K562 (cell line): ENCODE data around the gene RPH3AL. TPM values are rescaled to one million over a fixed set of nuclear protein-coding genes. Genes with fewer than 3 reads are reported as not detected.

Source experiments
- ATAC-seq: fragments of 200-7000 bp; cut with Tn5 transposase; 3 replicates; pipeline ENCODE4 v1.9.1; 2020; ENCODE audit warnings: moderate library complexity
- BruUV-seq: library from RNA; stranded (reverse); fragments of 400-500 nt; replicated peaks from 2 replicates; lab custom pipeline; 2021; lab: Mats Ljungman, UMichigan
- CTCF ChIA-PET: fragments of 300-600 bp; formaldehyde crosslinking; extraction: SDS; loops from one replicate; lab custom pipeline; 2021; ENCODE audit warnings: low intra/inter-chr PET ratio; lab: Yijun Ruan, JAX
- POLR2A ChIA-PET: fragments of 300-600, 350-650 bp; sonication (Branson Sonifier 250); formaldehyde crosslinking; extraction: SDS; loops from one replicate; lab custom pipeline; 2021; ENCODE audit warnings: antibody characterized with exemption, inconsistent platforms; lab: Yijun Ruan, JAX
- DNase-seq, 4 experiments: peaks; one replicate each; pipeline versions ENCODE4 v3.0.0 to v3.0.0-alpha.2; 2011 to 2018; ENCODE audit warnings: low spot score in 3 of 4, mixed read lengths in 3 of 4; ENCODE audit errors: extremely low read depth in 1 of 4
- FAIRE-seq: peaks from 2 replicates; lab custom pipeline; 2011; peaks lifted over from hg19 to GRCh38; lab: Jason Lieb, UNC
- H2AFZ ChIP-seq: 2 replicates; pipeline ENCODE4 v1.6.0; 2011; ENCODE audit warnings: low read depth, low read length, control low read depth, inconsistent platforms
- H3K27ac ChIP-seq: fragments of 200-600 bp; 3 replicates; pipeline ENCODE4 v1.8.0; 2011; ENCODE audit warnings: low read depth, mild to moderate bottlenecking, control low read depth, inconsistent platforms, low read length, moderate library complexity, mixed read lengths; ENCODE audit errors: extremely low read depth
- H3K27me3 ChIP-seq, 2 experiments: fragments of 300-600 bp in 1 of 2; 2 replicates in 1 of 2; 3 replicates in 1 of 2; pipeline versions ENCODE4 v1.6.0 to v1.8.0; 2011; ENCODE audit warnings: inconsistent platforms in 2 of 2, low read length in 2 of 2, mild to moderate bottlenecking in 1 of 2, mixed read lengths in 1 of 2, moderate library complexity in 1 of 2; ENCODE audit not compliant: control insufficient read depth in 2 of 2, insufficient read depth in 2 of 2
- H3K36me3 ChIP-seq: fragments of 300-600 bp; 3 replicates; pipeline ENCODE4 v1.8.0; 2011; ENCODE audit warnings: mild to moderate bottlenecking, low read length, inconsistent platforms; ENCODE audit not compliant: control insufficient read depth, insufficient read depth
- H3K4me1 ChIP-seq, 2 experiments: fragments of 200-600 bp in 1 of 2; replicated peaks in 1 of 2; 2 replicates in 1 of 2; 3 replicates in 1 of 2; pipeline versions ENCODE4 v1.5.1 to v1.8.0; 2011; ENCODE audit warnings: inconsistent platforms in 2 of 2, low read length in 2 of 2, mild to moderate bottlenecking in 1 of 2, mixed read lengths in 1 of 2, moderate library complexity in 1 of 2; ENCODE audit not compliant: control insufficient read depth in 2 of 2, insufficient read depth in 2 of 2
- H3K4me2 ChIP-seq: 2 replicates; pipeline ENCODE4 v1.6.1; 2011; ENCODE audit warnings: low read length, control low read depth, inconsistent platforms, mixed read lengths; ENCODE audit not compliant: insufficient read depth
- H3K4me3 ChIP-seq: fragments of 200-600 bp; sonication (generic), shearing (Covaris generic); 2 replicates; pipeline ENCODE4 v1.5.1; 2016; ENCODE audit warnings: control low read depth, inconsistent platforms
- H3K79me2 ChIP-seq: fragments of 200-600 bp; 3 replicates; pipeline ENCODE4 v1.8.0; 2011; ENCODE audit warnings: low read length, inconsistent platforms; ENCODE audit not compliant: control insufficient read depth, insufficient read depth
- H3K9ac ChIP-seq, 2 experiments: 2 replicates each; pipeline versions ENCODE4 v1.6.0 to v1.6.1; 2011; ENCODE audit warnings: low read depth in 2 of 2, low read length in 2 of 2, control low read depth in 1 of 2, inconsistent platforms in 1 of 2, mild to moderate bottlenecking in 1 of 2, mixed read lengths in 1 of 2; ENCODE audit not compliant: insufficient read depth in 1 of 2
- H3K9me1 ChIP-seq: one replicate; pipeline ENCODE4 v1.6.0; 2011; ENCODE audit warnings: inconsistent platforms, mild to moderate bottlenecking, low read length, moderate library complexity; ENCODE audit not compliant: control insufficient read depth, insufficient read depth
- H3K9me3 ChIP-seq: replicated peaks from 2 replicates; pipeline ENCODE4 v1.5.1; 2011; ENCODE audit warnings: low read depth, low read length, inconsistent platforms; ENCODE audit not compliant: control insufficient read depth, insufficient read depth
- H4K20me1 ChIP-seq: replicated peaks from 2 replicates; pipeline ENCODE4 v1.6.1; 2011; ENCODE audit warnings: low read length, inconsistent platforms, mixed read lengths; ENCODE audit not compliant: control insufficient read depth, insufficient read depth
- C11orf30 ChIP-seq: fragments of 450-650 bp; IDR thresholded peaks from 2 replicates; pipeline ENCODE4 v1.6.1; 2016; ENCODE audit warnings: low read depth, mild to moderate bottlenecking
- KLF10 ChIP-seq: fragments of 250-450 bp; sonication (Bioruptor Pico); IDR thresholded peaks from 2 replicates; pipeline ENCODE4 v1.6.1; 2021; ENCODE audit warnings: matching md5 sums
- MEF2D ChIP-seq: conservative IDR thresholded peaks from 2 replicates; pipeline ENCODE4 v1.6.1; 2016; ENCODE audit warnings: low read depth, missing genetic modification characterization, missing compliant biosample characterization
- MEIS2 ChIP-seq: fragments of 450-650 bp; IDR thresholded peaks from 2 replicates; pipeline ENCODE4 v1.6.1; 2014; ENCODE audit warnings: mild to moderate bottlenecking; ENCODE audit not compliant: partially characterized antibody
- MTA3 ChIP-seq: fragments of 450-650 bp; formaldehyde crosslinking; IDR thresholded peaks from 2 replicates; pipeline ENCODE4 v1.6.1; 2017; ENCODE audit warnings: mild to moderate bottlenecking, borderline replicate concordance
- NKRF ChIP-seq: fragments of 450-650 bp; IDR thresholded peaks from 2 replicates; pipeline ENCODE4 v1.6.1; 2016; ENCODE audit warnings: borderline replicate concordance
- RBM17 ChIP-seq: fragments of 200-400 bp; formaldehyde crosslinking; IDR thresholded peaks from 2 replicates; pipeline ENCODE4 v1.6.1; 2017; ENCODE audit warnings: low read depth, mild to moderate bottlenecking, low read length, borderline replicate concordance
- ZNF174 ChIP-seq: fragments of 250-450 bp; sonication (Bioruptor Pico); IDR thresholded peaks from 2 replicates; pipeline ENCODE4 v1.4.0; 2020; ENCODE audit warnings: mild to moderate bottlenecking
- ZNF354B ChIP-seq: fragments of 250-450 bp; sonication (Bioruptor Pico); IDR thresholded peaks from 2 replicates; pipeline ENCODE4 v1.4.0; 2020
- WGBS: fragments of 100-300 bp; shearing (Covaris generic); methylation state at CpG from one replicate; pipeline ENCODE4 v1.1.6; 2016; ENCODE audit warnings: low coverage, mixed read lengths; ENCODE audit not compliant: insufficient coverage; ENCODE audit errors: missing lambda C conversion rate; 5-methylcytosine and 5-hydroxymethylcytosine counted together
- in situ Hi-C: fragments of 300-500 bp; cut with MboI; formaldehyde crosslinking; loops from 4 replicates; pipeline ENCODE4 v1.15.0; 2018; ENCODE audit warnings: inconsistent platforms, mixed read lengths
- intact Hi-C: fragments of 100-400 bp; cut with micrococcal nuclease; formaldehyde crosslinking; loops from 2 replicates; pipeline ENCODE4 v1.14.2; 2022
- polyA plus RNA-seq, 8 experiments: library from polyadenylated mRNA; depleted of rRNA in 4 of 8; stranded (reverse) in 5 of 8; unstranded in 3 of 8; fragments of >200 nt; fragmentation: Nextera tagmentation in 2 of 8; fragmentation: Illumina TruSeq in 1 of 8; extraction: Ambion mirVana in 2 of 8; extraction: Trizol in 1 of 8; gene quantifications; 2 replicates each; pipeline versions ENCODE4 v1.2.1 to v1.2.3, GENCODE V29; 2011 to 2014; ENCODE audit warnings: inconsistent platforms in 1 of 8, missing spikeins in 1 of 8
- total RNA-seq, 7 experiments: library from RNA; depleted of rRNA in 6 of 7; stranded (reverse); fragments of >200 nt in 6 of 7; fragmentation: Illumina TruSeq in 2 of 7; extraction: Trizol in 2 of 7; gene quantifications; 2 replicates each; pipeline versions ENCODE4 v1.2.1 to v1.2.3, GENCODE V29; 2011 to 2021; ENCODE audit warnings: low replicate concordance in 1 of 7

RPH3AL gene
- total and polyA plus RNA-seq, 9 of the 15 experiments (the other 6 are each of a cell fraction or from before 2014, with no cell fraction given) = 0.18 to 1.7 (median 0.39) TPM

DNA sequence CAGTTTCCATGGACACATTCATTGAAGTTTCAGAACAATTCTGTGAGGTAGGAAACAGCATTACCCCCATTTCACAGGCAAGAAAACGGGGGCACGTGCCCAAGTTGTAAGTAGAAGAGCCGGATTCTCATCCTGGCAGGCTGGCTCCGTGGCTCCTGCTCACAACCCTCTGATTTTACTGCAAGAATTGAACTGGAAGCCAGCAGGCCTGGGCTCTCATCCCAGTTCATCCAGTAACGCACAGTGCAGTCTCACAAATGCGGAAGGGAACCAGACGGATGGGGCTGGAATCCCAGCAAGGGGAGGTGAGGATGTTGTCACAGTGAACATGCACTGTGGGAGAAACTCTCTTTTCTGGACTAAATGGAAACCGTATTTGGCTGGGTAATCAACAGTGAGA is 130.4 kb downstream of the RPH3AL start:
- Histone ChIP-seq H3K79me2 (no peaks in the 10 kb centered on the region), H3K4me3 (no peak overlapping the region), H3K9me1 (no peaks in the 10 kb centered on the region), H2AFZ (no peak overlapping the region), H3K9me3 (no peaks in the 10 kb centered on the region), H4K20me1 (no peaks in the 10 kb centered on the region; the same call in 1 of the 2 replicates), H3K27me3 (peaks cover 0 to 11% of the 10 kb centered on the region in 2 experiments; a peak in 1 of 5 replicates), H3K36me3 (no peaks in the 10 kb centered on the region), H3K9ac (no peak overlapping the region), H3K4me1 (no peaks in the 10 kb centered on the region; a peak in 1 of 5 replicates), H3K27ac (no peak overlapping the region), H3K4me2 (no peak overlapping the region)
- FAIRE-seq (no peak), ATAC-seq (no peak), DNase-seq (no peak)
- WGBS = 6% methylated on average over 7 of the region's 8 CpGs
- TF ChIP-seq MEF2D (tag) (no peak), MTA3 (no peak), RBM17 (no peak), ZNF174 (CRISPR knock-in tag) (no peak), MEIS2 (no peak), NKRF (no peak), KLF10 (CRISPR knock-in tag) (no peak), C11orf30 (no peak), ZNF354B (no peak)
- CTCF ChIA-PET = no interaction called here
- intact Hi-C loops (no loop called here), in situ Hi-C loops (no loop called here)
- BruUV-seq = no TSS peak
- POLR2A ChIA-PET = no interaction called here
